ENCODE data around the gene PRIMA1. TPM values are rescaled to one million over a fixed set of nuclear protein-coding genes. Genes with fewer than 3 reads are reported as not detected.

PRIMA1 gene, protein sequence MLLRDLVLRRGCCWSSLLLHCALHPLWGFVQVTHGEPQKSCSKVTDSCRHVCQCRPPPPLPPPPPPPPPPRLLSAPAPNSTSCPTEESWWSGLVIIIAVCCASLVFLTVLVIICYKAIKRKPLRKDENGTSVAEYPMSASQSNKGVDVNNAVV
- not detected in 2 replicates for total RNA-seq (ENCODE audit: low replicate concordance)

DNA sequence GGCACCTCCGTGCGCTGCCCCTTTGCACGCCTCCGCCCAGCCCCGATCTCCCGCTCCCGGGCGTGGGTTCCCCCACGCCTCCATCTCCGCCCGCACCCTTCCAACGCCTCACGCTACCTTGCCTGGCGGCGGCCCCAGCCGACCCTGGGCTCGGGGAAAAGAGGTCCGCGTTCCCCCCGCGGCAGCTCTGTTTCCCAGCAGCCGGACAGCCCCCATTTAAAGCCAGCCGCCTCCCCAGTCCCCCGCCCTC is at the start of gene PRIMA1:
Gene PRIMA1, minus strand, starts transcription at position 193 of the 250 bp plus-strand sequence. CDS start 767 bp downstream, outside the sequence.

Other genes starting within 250 kb of the PRIMA1 start
- gene FAM181A, start 138.9 kb upstream of the PRIMA1 start, total RNA-seq (ENCODE audit: low replicate concordance), result not detected in 2 replicates
- gene ASB2, start 188.1 kb upstream of the PRIMA1 start, total RNA-seq (ENCODE audit: low replicate concordance), result 0.23 and 0.35 TPM in 2 replicates
- gene CCDC197, start 208.8 kb upstream of the PRIMA1 start, total RNA-seq (ENCODE audit: low replicate concordance), result not detected in 2 replicates
- 1.3 and 1.5 TPM in 2 replicates for gene OTUB2, start 237.9 kb upstream of the PRIMA1 start, total RNA-seq (ENCODE audit: low replicate concordance)